ENCODE measurements around the gene FBXL7. TPM values are rescaled to one million over a fixed set of nuclear protein-coding genes. Genes with fewer than 3 reads are reported as not detected.

Gene FBXL7
- total and polyA plus RNA-seq, 9 of the 15 experiments (the other 6 are each of a cell fraction or from before 2014, with no cell fraction given) = 0.04 to 0.08 TPM; not detected in 7

DNA sequence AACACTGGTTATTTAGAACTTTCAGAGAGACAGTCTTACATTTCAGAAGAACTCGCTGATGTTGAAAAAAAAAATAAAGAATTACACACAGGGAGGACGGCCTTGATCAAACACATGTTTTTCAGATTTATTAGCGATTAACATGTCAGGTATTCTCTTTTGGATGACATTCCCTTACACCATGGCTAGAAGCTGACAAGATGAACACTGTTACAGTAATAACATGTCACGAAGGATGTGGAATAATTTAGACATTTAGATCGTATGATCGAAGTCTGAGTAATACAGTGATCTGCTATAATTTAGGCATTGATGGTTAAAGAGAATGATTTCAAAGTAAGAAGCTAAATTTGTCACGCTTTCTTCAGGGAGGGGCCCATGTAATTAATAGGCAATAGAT is 24.6 kb upstream of the FBXL7 start:
- BruUV-seq (replicated peaks) = no TSS peak
- WGBS (ENCODE audit: insufficient coverage, low coverage, missing lambda C conversion rate) = 1% methylated on average over 7 of the region's 7 CpGs
- TF ChIP-seq ZNF511 (CRISPR knock-in tag; IDR thresholded peaks at IDR 0.05) (no peak), LEF1 (IDR thresholded peaks at IDR 0.05) (no peak), RBM14 (IDR thresholded peaks at IDR 0.05; ENCODE audit: borderline replicate concordance, insufficient read depth, low read depth, low read length) (no peak), MTA1 (IDR thresholded peaks at IDR 0.05; ENCODE audit: borderline replicate concordance) (no peak)
- Histone ChIP-seq H3K9me1 (ENCODE audit: control insufficient read depth, insufficient read depth, low read length) (no peaks in the 10 kb centered on the region), H2AFZ (ENCODE audit: low read depth, low read length) (no peak overlapping the region), H3K79me2 (ENCODE audit: control insufficient read depth, insufficient read depth, low read length) (no peaks in the 10 kb centered on the region), H3K4me2 (ENCODE audit: insufficient read depth, low read length) (no peak overlapping the region), H4K20me1 (replicated peaks; ENCODE audit: control insufficient read depth, insufficient read depth, low read length) (no peaks in the 10 kb centered on the region), H3K9ac (ENCODE audit: insufficient read depth in 1 of 2, low read depth in 2 of 2, low read length in 2 of 2) (no peak overlapping the region), H3K27me3 (ENCODE audit: control insufficient read depth in 2 of 2, insufficient read depth in 2 of 2, low read length in 2 of 2) (no peaks in the 10 kb centered on the region), H3K4me3 (no peak overlapping the region), H3K27ac (ENCODE audit: extremely low read depth, low read depth, low read length) (no peak overlapping the region), H3K4me1 (replicated peaks in 1 of 2; ENCODE audit: control insufficient read depth in 2 of 2, insufficient read depth in 2 of 2, low read length in 2 of 2) (no peaks in the 10 kb centered on the region), H3K36me3 (ENCODE audit: control insufficient read depth, insufficient read depth, low read length) (no peaks in the 10 kb centered on the region), H3K9me3 (replicated peaks; ENCODE audit: control insufficient read depth, insufficient read depth, low read depth, low read length) (no peaks in the 10 kb centered on the region; the same call in 1 of the 2 replicates)
- CTCF ChIA-PET (ENCODE audit: low intra/inter-chr PET ratio) = no interaction called here
- no peak for DNase-seq (ENCODE audit: extremely low read depth in 1 of 4, low spot score in 3 of 4)
- no peak for ATAC-seq
- intact Hi-C loops (cut with micrococcal nuclease) = no loop called here
- FAIRE-seq = no peak
- POLR2A ChIA-PET = no interaction called here
- in situ Hi-C loops (cut with MboI) = no loop called here

GRCh38 chr5:15476977-15477376 is 23.0 kb upstream of the FBXL7 start:
- H3K4me1 ChIP-seq (replicated peaks in 1 of 2; ENCODE audit: control insufficient read depth in 2 of 2, insufficient read depth in 2 of 2, low read length in 2 of 2) = no peaks in the 10 kb centered on the region
- DNase-seq (ENCODE audit: extremely low read depth in 1 of 4, low spot score in 3 of 4) (no peak), ATAC-seq (no peak), FAIRE-seq (no peak)
- no peaks in the 10 kb centered on the region for H3K79me2 ChIP-seq (ENCODE audit: control insufficient read depth, insufficient read depth, low read length)
- BruUV-seq (replicated peaks) = no TSS peak
- H3K4me3 ChIP-seq = no peak overlapping the region
- H3K27ac ChIP-seq (ENCODE audit: extremely low read depth, low read depth, low read length) = no peak overlapping the region
- intact Hi-C loops (cut with micrococcal nuclease) (no loop called here), in situ Hi-C loops (cut with MboI) (no loop called here)
- 0% methylated on average over 3 of the region's 3 CpGs for WGBS (ENCODE audit: insufficient coverage, low coverage, missing lambda C conversion rate)
- CTCF ChIA-PET (ENCODE audit: low intra/inter-chr PET ratio) = no interaction called here
- no peak overlapping the region for H3K9ac ChIP-seq (ENCODE audit: insufficient read depth in 1 of 2, low read depth in 2 of 2, low read length in 2 of 2)
- H3K4me2 ChIP-seq (ENCODE audit: insufficient read depth, low read length) = no peak overlapping the region
- TF ChIP-seq SMAD3 (CRISPR knock-in tag; conservative IDR thresholded peaks at IDR 0.05) (no peak), MAFK (IDR thresholded peaks at IDR 0.05; ENCODE audit: low read length) (0 out of 2 replicates have a peak, but pooled peaks have one; percentile 15), C11orf30 (IDR thresholded peaks at IDR 0.05; ENCODE audit: low read depth) (peak; percentile 9; the same call in 1 of the 2 replicates), MAFG (tag; conservative IDR thresholded peaks at IDR 0.05) (peak; percentile 27; the same call in 1 of the 2 replicates)
- no peak overlapping the region for H2AFZ ChIP-seq (ENCODE audit: low read depth, low read length)
- H3K9me1 ChIP-seq (ENCODE audit: control insufficient read depth, insufficient read depth, low read length) = no peaks in the 10 kb centered on the region
- POLR2A ChIA-PET = no interaction called here
- no peaks in the 10 kb centered on the region for H4K20me1 ChIP-seq (replicated peaks; ENCODE audit: control insufficient read depth, insufficient read depth, low read length)
- no peaks in the 10 kb centered on the region for H3K36me3 ChIP-seq (ENCODE audit: control insufficient read depth, insufficient read depth, low read length)
- no peaks in the 10 kb centered on the region for H3K27me3 ChIP-seq (ENCODE audit: control insufficient read depth in 2 of 2, insufficient read depth in 2 of 2, low read length in 2 of 2)
- no peaks in the 10 kb centered on the region; the same call in 1 of the 2 replicates for H3K9me3 ChIP-seq (replicated peaks; ENCODE audit: control insufficient read depth, insufficient read depth, low read depth, low read length)

Measured in K562 (cell line).